Inflammatory macrophage (primary cell): ENCODE data around the gene NKX1-2.
"Not testable (repeated sequence)": the region's sequence is repeated elsewhere in the genome, so short reads cannot be mapped to it uniquely, and the experiment has no call there.

Source experiments
- DNase-seq, 2 donors: peaks; one replicate each; pipeline ENCODE4 v3.0.0-alpha.2; 2020 to 2022

The NKX1-2 gene

GRCh38 chr10:124449170-124450011, 444 bp downstream of the NKX1-2 start:
- DNase-seq, result no peak

GRCh38 chr10:124448696-124449169, 1.1 kb downstream of the NKX1-2 start:
- DNase-seq, result no peak

- DNase-seq, result no peak
These were observed 1.9 kb downstream of the NKX1-2 start for GRCh38 chr10:124447751-124448466.

GRCh38 chr10:124446830-124447750, 2.7 kb downstream of the NKX1-2 start:
- DNase-seq, result no peak

GRCh38 chr10:124441694-124442093, 8.1 kb downstream of the NKX1-2 start:
- DNase-seq, result not testable (repeated sequence)

- peak; percentile 13 to 49 for DNase-seq
These were observed 13.6 kb downstream of the NKX1-2 start for GRCh38 chr10:124436191-124436638.

GRCh38 chr10:124435683-124436082, 14.2 kb downstream of the NKX1-2 start:
- not testable (repeated sequence) for DNase-seq

GRCh38 chr10:124433461-124433860, 16.4 kb downstream of the NKX1-2 start:
- no peak for DNase-seq

- DNase-seq, result no peak
These were observed 19.8 kb downstream of the NKX1-2 start for GRCh38 chr10:124430077-124430476.

- no peak for DNase-seq
These were observed 20.3 kb downstream of the NKX1-2 start for GRCh38 chr10:124429576-124429975.

GRCh38 chr10:124428207-124428777, 21.5 kb downstream of the NKX1-2 start:
- DNase-seq, result no peak

- no peak for DNase-seq
These were observed 24.4 kb downstream of the NKX1-2 start for GRCh38 chr10:124425227-124425962.

GRCh38 chr10:124423813-124424212, 26.0 kb downstream of the NKX1-2 start:
- DNase-seq, result no peak

GRCh38 chr10:124422742-124423141, 27.1 kb downstream of the NKX1-2 start:
- no peak for DNase-seq

GRCh38 chr10:124420254-124420653, 29.6 kb downstream of the NKX1-2 start:
- DNase-seq, result no peak

GRCh38 chr10:124419635-124420034, 30.2 kb downstream of the NKX1-2 start:
- no peak for DNase-seq

GRCh38 chr10:124418726-124419501, 30.9 kb downstream of the NKX1-2 start, which contains the start of gene OAT:
Gene OAT, minus strand, starts transcription at chr10:124418923. Its CDS starts 6,752 bp downstream, at chr10:124412171.
- DNase-seq, result peak; percentile 96

- peak; percentile 44 to 52 for DNase-seq
These were observed 31.7 kb downstream of the NKX1-2 start for GRCh38 chr10:124417895-124418725.

GRCh38 chr10:124416733-124417132, 33.1 kb downstream of the NKX1-2 start:
- DNase-seq, result no peak
